Measurements from ENCODE around the gene GALNT17.

DNA sequence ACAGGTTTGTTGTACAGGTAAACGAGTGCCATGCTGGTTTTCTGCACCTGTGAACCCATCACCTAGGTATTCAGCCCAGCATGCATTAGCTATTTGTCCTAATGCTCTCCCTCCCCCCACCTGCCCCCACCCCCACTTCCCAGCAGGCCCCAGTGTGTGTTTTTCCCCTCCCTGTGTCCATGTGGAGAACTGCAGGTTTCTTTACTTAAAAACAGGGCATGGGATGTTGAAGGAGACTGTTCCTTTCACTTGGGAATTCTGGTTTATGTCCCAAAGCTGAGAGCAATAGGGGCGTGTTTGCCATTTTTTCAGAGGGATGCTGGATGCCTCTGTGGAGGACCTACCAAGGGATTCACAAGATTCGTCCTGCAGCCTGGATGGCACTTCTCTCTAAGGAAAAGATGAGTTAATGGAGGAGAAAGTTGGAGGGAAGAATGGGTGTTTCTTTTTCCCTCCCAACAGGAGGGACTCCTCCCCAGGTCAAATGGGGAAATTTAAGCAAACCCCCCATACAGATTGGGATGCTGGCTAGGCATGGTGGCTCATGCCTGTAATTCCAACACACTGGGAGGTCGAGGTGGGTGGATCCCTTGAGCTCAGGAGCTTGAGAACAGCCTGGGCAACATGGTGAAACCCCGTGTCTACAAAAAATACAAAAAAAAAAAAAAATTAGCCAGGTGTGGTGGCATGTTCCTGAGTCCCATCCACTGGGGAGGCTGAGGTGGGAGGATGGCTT lies 136.0 kb downstream of the GALNT17 start:
- TF ChIP-seq POLR2A (IDR thresholded peaks at IDR 0.05; ENCODE audit: low read depth, low read length) = no peak
- no peak for TF ChIP-seq POLR2AphosphoS5 (IDR thresholded peaks at IDR 0.05; ENCODE audit: low read depth, low read length)
- no peak for TF ChIP-seq TAF1 (IDR thresholded peaks at IDR 0.05; ENCODE audit: borderline replicate concordance, low read depth, low read length)

Measured in GM12892 (cell line).